Measurements from ENCODE around the gene TUBGCP6.
A peak's percentile ranks its signal among the peaks of the same experiment; 100 is the strongest.

Gene TUBGCP6

GRCh38 chr22:50255099-50255498 is 10.3 kb upstream of the TUBGCP6 start:
- H3K4me3 ChIP-seq (ENCODE audit: low read length) = no peak overlapping the region
- no peak for DNase-seq (ENCODE audit: low read depth, low spot score)

DNA sequence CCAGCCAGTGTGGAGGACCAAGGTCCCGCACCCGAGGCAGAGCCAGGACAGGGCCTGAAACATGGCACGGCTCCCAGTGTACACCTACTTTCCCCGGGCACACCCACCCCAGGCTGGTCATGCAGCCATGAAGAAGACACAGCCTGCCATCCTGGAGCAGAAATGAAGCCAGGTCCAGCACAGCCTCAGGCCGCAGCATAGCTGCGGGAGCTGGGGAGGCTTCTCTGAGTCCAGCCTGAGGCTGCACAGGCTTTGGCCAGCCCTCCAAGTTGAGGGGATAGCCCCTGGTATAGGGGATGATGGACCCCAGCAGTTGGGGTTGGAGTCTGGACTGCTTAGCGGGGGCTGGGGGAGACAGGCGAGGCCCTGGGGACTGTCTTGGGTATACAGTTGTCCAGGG is 9.1 kb upstream of the TUBGCP6 start:
- DNase-seq (ENCODE audit: low read depth, low spot score) = no peak
- no peak overlapping the region for H3K4me3 ChIP-seq (ENCODE audit: low read length)

GRCh38 chr22:50253046-50253915 is 8.5 kb upstream of the TUBGCP6 start:
- no peak overlapping the region for H3K4me3 ChIP-seq (ENCODE audit: low read length)
- no peak for DNase-seq (ENCODE audit: low read depth, low spot score)

DNA sequence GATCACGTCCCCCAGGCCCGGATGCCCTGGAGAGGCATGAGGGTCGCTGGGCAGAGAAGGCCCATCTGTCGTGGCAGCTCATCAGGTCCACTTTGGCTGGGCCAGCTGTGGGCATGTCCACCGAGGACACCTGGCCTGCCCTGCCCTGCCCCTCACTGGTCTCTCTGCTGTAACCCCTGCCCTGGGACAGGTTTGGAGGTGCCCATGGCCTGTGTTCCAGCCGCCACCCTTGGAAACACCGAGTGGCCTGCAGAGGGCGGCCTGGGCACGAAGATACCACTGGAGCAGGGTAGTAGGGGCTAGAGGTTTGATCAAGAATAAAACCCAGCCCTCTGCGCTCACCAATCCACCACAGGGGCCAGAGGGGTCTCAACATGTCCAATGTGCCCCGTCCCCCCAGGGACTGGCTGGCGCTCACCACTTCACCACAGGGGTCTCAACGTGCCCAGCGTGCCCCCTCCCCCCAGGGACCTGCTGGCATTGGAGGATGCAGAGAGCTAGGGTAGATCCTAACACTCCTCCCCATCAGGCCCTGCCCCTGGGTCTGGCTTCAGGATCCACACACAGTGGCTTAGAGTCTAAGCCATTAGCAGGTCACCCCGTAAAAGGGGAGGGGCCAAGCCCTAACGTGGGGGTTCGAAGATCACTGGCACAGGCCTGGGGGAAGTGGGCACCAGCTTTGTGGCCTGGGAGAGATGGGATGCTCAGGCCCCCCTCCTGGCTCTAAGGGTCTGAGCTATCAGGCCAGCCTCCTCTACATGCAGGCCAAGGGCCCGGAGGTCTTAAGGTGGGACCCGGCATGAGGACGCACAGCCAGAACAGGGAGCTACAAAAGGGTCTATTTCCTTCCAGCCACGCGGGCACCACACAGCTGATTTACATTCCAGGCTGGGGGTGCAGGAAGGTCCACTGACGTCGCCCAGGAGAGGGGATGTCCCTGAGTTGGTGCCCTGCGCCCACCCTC is 7.5 kb upstream of the TUBGCP6 start:
- peak; percentile 26 for DNase-seq (ENCODE audit: low read depth, low spot score)
- H3K4me3 ChIP-seq (ENCODE audit: low read length) = no peak overlapping the region

DNA sequence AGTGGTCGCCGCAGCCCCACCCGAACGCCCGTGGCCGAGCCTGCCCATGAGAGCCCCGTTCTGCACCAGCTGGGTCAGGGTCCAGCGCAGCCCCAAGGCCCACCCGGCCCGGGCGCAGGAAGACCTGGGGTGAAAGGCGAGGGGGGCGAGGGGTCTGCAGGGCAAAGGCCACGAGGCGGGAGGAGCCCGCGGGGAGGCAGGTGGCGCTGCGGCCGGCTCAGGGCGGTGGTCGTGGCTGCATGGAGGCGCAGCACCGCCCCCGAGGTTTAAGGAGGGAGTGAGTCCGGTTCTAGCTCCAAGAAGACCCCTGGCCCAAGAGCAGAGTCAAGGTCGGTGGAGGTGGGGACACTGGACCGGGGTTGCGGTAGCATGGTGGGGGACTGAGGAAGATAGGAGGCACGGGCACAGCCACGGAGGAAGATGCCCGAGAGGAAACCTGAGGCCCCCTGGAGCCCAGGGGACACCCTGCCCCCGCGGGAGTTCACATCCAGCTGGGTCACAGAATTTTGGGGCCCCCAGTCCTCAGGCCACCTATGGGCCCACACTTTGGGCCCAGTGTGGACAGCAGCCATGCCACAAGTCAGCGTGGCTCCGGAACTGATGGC is 6.8 kb upstream of the TUBGCP6 start:
- no peak for DNase-seq (ENCODE audit: low read depth, low spot score)
- H3K4me3 ChIP-seq (ENCODE audit: low read length) = peak overlapping the region; percentile 86

DNA sequence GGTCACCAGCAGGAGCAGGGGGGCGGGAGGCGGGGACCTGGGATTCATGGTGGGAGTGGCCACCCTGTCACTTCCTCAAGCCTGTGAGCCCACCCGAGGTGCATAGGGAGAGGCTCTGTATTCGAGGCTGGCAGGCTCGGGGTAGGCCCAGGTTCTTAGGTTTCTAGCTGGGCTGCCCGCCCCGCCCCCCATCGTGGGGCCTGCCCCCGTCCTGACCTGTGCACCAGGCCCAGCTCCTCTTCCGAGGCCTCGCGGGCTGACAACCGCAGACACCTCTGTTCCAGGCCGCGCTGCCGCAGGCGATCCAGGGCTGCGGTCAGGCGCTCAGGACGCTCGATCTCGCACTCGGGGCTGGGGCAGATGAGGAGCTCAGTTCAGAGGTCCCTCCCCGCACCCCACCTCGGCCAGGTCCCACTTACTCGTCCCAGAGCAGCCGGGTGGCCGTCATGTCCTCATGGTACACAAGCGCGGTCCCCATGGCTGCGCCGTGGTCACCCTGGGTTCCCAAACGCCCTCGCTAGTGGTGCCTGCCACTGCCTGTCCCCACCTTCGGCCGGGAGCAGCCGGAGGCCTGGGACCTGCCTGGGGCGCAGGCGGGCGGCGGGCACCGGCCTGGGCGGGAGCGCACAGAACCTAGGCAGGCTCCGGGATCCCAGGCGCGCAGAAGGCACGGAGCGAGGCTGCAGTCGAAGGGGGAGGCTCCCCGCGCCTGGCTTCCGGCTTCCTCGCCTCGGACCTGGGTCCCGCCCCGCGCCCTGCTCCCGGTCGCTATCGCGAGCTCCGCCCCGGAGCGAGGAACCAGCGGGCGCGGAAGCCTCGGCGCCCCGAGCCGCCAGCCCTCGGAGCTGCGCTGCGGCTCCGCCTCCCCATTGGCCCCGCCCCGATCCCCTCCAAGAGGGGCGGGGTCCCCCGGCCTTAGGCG is 6.0 kb upstream of the TUBGCP6 start, which contains the start of gene HDAC10:
Gene HDAC10 (minus strand): TSS at position 711 of the 922 bp plus-strand sequence. CDS start 233 bp downstream, at position 478.
- peak within 1 kb of the TSS; percentile 86 for H3K4me3 ChIP-seq (ENCODE audit: low read length)
- DNase-seq (ENCODE audit: low read depth, low spot score) = peak; percentile 66

DNA sequence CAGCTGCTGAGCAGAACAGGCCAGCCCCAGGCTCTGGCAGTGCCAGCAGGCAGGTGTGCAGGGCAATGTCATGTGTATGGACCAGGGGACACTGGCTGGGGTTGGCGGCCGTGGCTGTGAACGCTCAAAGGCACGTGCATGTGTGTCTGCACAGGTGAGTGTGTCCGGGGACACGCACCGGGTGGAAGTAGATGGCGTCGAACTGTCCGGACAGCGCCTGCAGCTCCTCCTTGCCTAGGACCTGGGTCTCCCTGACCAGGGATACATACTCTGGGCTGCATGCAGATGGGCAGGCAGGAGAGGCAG is 5.4 kb upstream of the TUBGCP6 start:
- H3K4me3 ChIP-seq (ENCODE audit: low read length) = peak overlapping the region; percentile 86

GRCh38 chr22:50249341-50250248 is 4.8 kb upstream of the TUBGCP6 start:
- DNase-seq (ENCODE audit: low read depth, low spot score) = no peak
- H3K4me3 ChIP-seq (ENCODE audit: low read length) = peak overlapping the region; percentile 86

More for the DNA sequence above, 5.4 kb upstream of the TUBGCP6 start:
- no peak for DNase-seq (ENCODE audit: low read depth, low spot score)

GRCh38 chr22:50248196-50249081 is 3.6 kb upstream of the TUBGCP6 start:
- DNase-seq (ENCODE audit: low read depth, low spot score) = no peak
- no peak overlapping the region for H3K4me3 ChIP-seq (ENCODE audit: low read length)

DNA sequence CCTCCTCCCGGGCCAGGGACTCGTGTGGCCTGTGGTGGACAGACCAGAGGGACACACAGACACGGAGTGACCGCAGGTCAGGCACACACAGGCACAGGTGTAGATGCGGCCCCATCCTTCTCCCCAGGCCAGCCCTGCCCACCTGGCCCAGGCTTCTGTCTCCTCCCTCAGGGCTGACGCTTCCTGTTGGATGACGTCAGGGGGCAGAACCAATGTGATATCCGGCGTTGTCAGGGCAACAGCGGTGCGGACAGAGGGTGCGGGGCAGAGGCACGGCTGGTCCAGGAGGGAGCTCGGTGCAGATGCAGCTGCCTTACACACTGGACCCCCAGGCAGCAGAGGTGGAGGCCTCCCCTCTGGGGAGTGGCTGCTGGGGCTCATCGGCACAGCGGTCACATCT is 2.9 kb upstream of the TUBGCP6 start:
- no peak for DNase-seq (ENCODE audit: low read depth, low spot score)
- no peak overlapping the region for H3K4me3 ChIP-seq (ENCODE audit: low read length)

GRCh38 chr22:50246242-50247175 is 1.7 kb upstream of the TUBGCP6 start:
- DNase-seq (ENCODE audit: low read depth, low spot score) = no peak

GRCh38 chr22:50245214-50246072 is 620 bp upstream of the TUBGCP6 start:
- H3K4me3 ChIP-seq (ENCODE audit: low read length) = peak overlapping the region; percentile 95
- DNase-seq (ENCODE audit: low read depth, low spot score) = no peak

More at GRCh38 chr22:50246242-50247175, 1.7 kb upstream of the TUBGCP6 start:
- peak overlapping the region; percentile 95 for H3K4me3 ChIP-seq (ENCODE audit: low read length)

- DNase-seq (ENCODE audit: low read depth, low spot score) = no peak
- H3K4me3 ChIP-seq (ENCODE audit: low read length) = peak overlapping the region; percentile 95
These were observed 971 bp downstream of the TUBGCP6 start for GRCh38 chr22:50243685-50244419.

DNA sequence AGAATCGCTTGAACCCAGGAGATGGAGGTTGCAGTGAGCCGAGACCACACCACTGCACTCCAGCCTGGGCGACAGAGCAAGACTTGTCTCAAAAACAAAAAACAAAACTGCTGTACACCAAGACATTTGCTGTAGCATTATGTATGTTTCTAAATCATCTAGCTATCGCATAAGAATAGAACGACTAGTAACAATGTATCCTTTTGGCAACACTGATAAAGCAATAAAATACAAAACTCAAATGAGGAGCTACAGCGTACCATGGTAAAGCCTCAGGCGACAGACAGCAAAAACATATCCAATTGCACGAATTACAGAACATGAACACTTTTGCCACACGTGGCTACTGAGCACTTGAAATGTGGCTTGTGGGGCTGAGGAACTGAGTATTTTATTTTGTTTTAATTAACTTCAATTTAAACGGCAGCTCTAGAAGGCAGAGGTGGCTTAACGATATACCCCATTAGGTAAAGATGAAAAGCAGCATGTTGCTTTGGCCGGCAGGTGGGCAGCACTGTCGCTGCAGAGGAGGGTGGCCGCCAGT is 2.3 kb downstream of the TUBGCP6 start:
- DNase-seq (ENCODE audit: low read depth, low spot score) = no peak
- no peak overlapping the region for H3K4me3 ChIP-seq (ENCODE audit: low read length)
